ENCODE data around the gene C9orf43.

The C9orf43 gene

DNA sequence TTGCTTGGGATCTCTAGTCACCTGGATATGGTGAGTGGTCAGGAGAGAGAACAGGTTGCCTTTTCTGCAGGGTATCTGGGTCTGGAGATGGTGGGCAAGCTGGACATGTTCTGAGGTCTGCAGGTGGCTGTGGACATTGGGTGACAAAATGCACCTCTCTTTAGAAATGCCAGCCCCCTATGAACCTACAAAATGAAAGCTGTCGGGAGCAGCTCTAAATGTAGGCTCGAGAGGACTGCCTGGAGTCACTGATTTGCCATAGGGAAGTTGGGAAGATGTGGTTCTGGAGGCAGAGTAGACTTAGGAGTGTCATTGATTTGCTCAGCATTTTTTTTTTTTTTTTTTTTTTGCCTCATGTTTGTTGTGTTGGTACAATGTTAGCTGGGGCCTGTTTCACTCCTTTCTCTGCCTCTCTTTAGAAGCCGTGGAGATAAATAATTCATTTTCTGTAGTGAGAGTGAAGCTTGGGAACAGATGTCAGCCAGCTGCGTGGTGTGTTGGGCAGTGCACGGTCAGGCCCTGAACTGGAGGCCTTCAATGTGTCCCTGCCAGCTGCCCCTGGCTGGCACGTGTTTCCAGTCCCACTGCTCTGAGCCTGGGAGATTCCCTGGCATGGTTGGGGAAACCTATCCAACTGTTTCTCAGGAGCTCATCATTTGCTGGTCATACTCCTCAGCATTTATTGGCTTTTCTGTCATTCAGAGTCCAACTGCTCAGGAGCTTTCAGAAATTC lies 58.3 kb downstream of the C9orf43 start:
- no peak for ATAC-seq

DNA sequence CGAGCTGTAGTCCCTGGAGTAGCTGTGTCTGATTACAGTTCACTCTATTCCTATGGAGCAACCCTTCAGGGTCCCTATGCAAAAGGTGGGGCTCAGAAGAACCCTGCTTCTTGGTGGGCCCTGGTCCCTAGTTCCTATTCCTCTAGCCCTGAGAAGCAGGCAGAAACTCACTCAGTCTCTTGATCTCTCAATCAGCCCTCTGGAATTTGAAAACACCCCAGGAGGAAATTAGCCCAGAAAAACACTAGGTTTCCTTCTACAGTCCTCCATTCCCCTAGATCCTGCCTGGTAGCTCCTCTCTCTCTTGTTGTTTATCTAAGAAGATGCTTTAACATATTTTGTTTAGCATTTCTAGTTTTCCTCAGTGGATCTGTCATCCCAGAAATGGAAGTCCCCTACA lies 60.6 kb downstream of the C9orf43 start:
- ATAC-seq: no peak

DNA sequence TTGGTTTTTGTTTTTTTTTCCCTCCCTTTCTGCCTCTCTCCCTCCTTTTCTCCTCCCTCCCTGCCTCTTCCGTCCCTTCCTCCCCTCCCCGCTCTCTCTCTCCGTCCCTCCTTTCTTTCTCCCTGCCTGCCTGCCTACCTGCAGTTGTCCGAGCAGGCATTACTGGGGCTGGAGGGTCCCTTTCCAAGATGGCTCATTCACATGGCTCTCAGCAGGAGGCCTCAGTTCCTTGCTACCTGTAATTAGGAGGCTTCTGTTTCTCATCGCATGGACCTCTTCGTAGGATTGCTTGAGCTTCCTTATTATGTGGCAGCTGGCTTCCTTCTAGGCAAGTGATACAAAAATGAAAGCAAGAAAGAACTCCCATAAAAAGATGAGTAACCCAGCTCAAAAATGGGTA lies 61.0 kb downstream of the C9orf43 start:
- ATAC-seq: no peak

DNA sequence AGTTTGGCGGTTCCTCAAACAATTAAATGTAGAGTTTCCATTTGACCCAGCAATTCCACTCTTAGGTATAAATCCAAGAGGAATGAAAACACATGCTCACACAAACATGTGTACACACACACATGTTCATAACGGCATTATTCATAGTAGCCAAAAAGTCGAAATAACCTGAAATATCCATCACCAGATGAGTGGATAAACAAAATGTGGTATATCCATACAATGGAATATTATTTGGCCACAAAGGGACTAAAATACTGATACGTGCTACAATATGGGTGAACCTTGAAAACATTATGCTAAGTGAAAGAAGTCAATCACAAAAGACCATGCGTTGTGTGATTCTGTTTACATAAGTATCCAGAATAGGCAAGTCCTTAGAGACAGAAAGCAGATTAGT lies 61.7 kb downstream of the C9orf43 start:
- ATAC-seq: no peak

DNA sequence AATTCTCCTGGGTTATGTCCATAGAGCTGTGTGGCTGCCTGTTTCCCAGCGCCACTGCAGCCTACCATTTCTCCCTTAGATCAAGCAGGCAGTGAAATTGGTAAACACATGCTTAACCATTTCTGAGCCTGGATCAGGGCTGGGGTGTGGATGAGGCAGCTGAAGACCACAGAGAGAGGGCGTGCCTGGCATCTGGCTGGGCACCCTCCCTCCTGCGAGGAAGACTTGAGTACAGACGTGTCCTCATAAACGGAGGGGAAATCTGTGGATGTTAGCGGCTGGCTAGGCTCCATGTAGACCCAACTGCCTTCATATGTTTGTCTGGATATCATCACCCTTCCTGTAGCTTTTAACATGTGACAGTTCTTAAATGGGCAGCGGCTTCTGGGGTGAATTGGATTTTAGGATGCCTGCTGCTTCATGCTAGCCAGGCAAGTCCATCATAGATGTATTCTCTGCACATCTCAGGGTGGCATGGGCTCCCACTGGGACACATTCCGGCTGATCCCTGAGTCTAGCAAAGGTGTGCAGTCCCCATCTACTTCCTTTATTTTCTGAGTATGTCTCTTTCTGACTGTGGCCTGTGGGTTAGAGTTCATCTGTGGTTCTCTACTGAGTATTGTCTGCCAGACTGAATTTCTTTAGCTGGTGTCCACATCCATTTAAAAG lies 63.9 kb downstream of the C9orf43 start:
- no peak for ATAC-seq

DNA sequence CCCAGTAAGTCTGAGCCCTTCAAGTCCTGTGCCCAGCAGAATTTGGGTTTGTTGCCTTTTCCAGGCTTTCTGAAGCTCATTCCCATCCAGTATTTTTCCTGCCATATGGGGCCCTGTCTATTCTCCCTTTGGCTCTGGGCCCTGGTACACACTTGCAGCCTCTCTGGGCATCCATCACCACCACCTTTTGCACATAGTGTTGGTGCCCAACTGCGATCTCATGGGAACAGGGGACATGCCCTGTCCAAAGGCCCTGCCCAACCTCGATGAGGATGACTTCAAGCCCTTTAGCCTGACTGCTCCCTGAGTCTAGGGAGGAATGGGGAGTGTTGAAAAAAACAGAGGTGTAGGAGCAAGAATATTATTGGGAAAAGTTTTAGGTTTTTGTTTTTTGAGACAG lies 64.5 kb downstream of the C9orf43 start:
- ATAC-seq: no peak

DNA sequence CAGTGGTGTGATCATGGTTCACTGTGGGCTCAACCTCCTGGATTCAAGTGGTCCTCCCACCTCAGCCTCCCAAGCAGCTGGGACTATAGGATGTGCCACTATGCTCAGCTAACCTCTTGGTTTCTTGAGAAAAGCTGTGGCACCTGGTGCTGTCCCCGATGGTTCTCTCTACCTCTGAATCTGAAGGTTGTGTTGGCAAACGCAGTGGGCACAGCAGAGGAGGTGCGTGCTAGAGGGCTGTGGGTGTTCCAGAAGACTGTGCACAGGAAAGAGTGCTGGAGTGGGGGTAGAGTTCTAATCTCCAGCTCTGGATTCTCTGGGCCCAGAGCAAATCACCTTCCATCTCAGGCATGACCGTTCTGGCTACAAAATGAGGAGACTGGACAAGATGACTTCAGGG lies 65.4 kb downstream of the C9orf43 start:
- no peak for ATAC-seq

DNA sequence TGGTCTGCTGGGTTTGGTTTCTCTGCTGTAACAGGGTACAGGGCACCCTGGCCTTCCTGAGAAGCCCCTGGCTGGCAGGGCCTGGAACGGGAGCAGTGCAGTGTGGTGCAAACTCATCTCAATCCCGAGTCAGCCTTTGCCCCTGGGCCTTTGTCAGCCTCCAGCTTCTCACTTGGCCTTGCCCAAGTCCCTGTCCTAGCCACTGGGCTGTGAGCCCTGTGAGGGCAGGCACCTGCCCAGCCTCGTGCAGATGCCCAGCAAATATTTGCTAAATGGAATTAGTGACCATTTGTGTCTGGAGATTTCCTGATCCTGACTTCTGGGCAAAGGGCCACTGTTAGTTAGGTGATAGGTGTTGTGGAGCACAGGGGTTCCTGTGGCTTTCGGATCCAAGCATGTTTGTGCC lies 66.0 kb downstream of the C9orf43 start:
- ATAC-seq: no peak

DNA sequence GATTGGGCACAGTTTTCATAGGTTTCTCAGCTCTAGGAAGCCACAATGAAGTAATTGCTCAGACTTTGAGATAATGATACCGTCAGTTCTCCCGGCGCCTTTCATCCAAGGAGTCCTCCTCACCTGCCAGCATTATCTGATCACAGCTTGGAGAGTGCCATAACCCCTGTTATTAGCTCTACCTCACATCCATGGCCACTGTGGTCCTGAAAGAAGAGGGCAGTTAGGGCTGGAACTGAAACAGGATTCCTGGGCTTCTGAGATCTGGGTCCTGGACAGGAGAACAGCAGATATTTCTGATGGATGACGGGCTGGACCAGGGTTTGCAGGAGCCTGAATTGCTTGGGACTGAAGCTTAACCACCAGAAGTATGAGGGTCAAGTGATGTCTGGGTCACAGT lies 66.5 kb downstream of the C9orf43 start:
- no peak for ATAC-seq

DNA sequence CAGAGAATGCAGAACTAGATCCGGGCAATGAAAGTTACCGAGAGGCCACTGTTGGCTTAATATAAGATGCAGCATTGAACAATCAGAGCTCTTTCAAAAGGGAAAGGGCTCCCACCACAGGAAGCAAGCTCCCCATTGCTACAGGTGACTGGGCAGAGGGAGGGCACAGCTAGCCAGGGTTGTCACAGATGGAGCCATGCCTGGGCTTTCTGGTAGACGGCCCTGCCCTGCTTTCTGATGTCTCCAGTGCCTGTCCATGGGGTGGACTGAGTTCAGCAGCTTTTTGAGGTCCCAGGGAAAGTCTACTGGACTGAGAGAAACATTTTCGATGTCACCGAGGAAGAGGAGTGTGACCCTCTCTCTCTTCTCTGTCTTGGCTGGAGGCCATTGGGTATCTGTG lies 67.1 kb downstream of the C9orf43 start:
- ATAC-seq: no peak

DNA sequence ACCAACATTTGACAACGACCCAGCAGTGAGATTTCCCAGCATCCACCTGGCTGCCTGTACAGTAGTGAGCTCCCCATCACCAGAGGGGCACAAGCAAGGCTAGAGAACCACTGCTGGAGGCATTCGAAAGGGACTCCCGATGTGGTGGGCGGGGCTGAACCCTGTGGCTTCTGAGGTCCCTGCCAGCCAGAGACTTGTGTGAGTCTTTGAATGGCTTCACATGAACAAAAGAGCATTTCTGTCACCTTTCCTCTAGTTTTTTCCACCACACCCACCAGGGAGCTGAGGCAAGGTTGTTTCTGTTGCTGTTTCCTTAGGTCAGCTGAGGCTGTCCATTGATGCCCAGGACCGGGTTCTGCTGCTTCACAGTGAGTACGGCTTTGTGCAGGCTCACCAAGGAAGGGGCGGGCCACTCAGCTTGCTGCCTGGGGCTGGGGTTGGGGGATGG lies 68.7 kb downstream of the C9orf43 start:
- ATAC-seq: peak in 1 of 2 donors; percentile 20

Data from activated CD4-positive, CD25-positive, alpha-beta regulatory T cell treated with anti-CD3 and anti-CD28 coated beads, Interleukin-2, amount 50 U/mL, for 24 hours (primary cell).